Raji (cell line): Measurements from ENCODE around the gene LITAFD.

ENCODE experiments used
- POLR2A ChIP-seq: IDR thresholded peaks from 2 replicates; pipeline ENCODE4 v1.6.1; 2011; ENCODE audit warnings: low read depth, low read length, control low read depth; ENCODE audit not compliant: insufficient read depth

The LITAFD gene

DNA sequence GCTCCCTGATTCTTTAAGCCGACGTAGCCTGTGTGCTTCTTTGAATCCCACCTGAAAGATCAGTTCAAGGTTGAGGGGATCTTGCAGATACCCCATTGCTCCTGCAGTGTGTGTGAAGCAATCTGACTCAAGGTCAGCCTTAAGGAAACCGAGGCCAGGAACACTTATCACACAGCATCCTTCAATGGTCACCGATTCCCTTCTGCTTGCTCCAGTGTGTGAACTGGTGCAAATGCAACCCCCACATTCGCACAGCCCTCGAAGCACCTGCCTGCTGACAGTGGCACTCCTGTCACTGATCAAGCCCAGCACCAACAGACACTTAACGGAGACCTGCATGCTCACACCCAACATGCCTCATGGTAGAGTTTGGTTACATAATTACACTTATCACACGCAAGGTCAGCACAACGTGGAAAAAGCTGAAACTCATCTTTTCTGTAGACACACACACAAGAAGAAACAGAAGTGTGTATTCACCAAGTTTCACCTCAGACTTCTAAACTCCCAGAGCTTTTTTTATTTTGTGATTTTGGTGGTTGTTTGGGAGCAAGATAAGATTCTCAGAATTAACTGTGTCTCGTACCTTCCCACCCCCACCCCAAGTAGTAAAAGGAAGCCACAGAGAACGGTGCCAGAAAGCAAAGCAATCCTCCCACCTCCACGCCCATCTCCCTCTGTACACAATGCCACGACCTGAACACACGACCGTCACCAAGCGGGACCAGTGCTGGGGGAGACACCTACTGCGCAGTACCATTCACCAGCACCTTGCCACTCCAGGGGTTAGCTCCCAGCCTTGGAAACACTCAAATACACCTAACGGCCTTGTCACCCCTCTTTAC is 37.2 kb downstream of the LITAFD start:
- no peak for TF ChIP-seq POLR2A

DNA sequence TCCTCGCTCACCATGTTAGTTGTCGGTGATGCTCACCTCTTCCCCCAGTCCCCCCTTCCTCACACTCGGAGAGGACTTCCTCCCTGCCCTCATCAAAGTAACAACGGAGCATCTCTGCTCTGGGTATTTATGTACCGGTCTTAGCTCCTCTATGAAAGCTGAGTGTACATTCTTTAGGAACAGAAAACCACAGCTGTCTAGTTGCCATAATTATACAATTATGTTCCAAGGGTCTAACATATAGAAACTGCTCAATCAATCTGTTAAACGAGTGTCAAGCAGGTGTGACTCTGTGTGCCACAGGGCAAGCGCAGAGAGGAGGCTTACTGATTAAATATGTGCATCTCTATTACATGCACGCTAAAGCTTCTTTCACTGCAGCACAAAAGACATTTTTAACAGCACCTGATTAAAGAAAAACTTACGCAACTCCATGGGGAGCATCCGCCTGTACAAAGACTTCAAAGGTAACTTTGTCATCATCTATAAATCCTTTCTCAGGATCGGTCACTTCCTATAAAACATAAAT is 37.8 kb downstream of the LITAFD start:
- no peak for TF ChIP-seq POLR2A

DNA sequence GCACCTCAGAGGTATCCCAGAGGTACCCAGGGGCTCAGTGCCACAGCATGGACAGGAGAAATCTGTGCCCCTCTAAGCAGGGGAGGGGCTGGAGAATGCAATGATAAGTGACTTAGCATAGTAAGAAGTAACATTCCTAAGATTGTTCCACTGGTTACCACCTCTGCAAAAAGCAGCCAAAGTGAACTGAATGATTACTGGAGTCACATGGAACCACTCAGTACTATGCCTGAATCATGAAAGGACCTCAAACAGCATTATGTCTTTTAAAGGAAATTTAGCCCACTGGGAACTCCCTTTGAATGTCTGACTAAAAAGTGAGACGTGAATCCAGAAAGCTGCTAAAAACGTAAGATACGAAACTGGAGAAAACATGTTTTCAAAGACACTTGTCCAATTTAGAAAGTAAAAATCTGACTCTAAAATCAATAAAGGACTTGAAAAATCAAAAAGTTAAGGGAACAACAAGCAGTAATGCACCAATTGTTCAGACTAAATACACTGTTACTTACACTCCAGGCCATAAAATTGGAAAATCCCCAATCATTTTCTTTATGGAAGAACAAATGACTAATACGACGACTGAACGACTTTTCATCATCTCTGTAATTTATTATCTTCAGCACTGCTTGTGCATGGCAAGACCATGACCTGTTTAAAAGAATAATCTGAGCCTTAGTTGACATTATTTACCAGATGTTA is 38.6 kb downstream of the LITAFD start:
- no peak for TF ChIP-seq POLR2A

DNA sequence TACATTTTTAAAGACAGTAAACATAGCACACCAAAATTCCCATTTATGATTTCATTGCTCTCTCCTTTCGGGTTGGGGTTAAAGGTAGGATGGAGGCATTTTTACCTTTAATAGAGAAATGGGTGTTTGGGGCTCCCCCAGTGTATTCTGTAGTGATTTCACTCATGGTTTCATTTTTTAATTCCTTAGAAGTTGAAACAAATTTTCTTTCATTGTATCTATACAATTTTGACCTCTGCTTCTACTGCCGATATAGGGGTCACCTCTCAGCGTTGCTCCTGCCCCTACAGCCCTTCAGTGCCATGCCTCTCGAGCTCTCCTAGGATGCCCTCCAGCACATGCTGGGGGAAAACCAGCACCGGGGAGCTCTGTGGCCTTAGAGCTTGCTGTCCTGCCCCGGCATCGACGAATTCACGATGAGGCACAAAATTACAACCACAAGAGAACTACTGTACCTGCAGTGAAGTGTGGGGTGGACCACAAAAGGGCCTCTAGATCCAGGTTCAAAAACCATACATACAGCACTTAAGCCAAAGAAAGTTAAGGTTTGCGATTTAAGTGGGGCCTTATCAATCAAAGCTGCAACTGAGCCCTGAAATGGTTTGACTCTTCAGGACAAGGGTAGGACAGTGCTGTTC is 39.3 kb downstream of the LITAFD start:
- no peak for TF ChIP-seq POLR2A

DNA sequence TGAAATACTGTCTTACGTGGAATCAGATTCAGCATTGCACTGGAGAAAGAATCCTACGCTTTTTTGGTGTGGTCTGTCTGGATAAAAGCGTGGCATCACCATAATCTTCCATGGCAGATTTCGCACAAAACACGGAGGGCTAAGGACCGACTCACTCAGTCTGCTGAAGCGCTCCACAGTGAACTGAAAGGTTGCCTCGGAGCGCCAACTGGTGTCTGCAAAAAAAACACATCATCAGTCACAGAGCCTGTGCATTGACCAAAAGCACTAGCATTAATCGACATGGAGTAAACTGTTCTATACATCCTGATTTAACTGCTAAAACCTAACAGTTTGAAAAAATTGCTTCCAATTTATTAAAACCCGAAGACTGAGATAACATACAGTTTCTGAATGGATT is 41.0 kb downstream of the LITAFD start:
- no peak for TF ChIP-seq POLR2A

DNA sequence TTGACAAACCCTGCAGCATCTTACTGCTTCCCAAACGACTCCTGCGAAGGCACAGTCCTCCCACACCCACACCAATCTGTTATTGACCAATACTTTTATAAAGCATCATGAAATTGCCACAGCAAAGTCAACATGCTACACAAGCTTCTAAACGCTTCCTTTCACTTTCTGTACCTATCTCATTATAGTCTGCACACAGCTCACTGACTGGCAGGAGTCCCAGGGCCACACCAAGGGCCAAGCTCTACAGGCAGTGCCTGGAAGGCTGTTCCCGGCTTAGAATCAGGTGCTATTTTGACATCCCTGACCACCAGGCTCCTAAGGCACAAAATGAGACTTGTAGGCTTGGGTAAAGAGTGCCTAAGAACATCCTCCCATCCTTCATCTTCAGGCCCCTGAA is 42.1 kb downstream of the LITAFD start:
- no peak for TF ChIP-seq POLR2A

DNA sequence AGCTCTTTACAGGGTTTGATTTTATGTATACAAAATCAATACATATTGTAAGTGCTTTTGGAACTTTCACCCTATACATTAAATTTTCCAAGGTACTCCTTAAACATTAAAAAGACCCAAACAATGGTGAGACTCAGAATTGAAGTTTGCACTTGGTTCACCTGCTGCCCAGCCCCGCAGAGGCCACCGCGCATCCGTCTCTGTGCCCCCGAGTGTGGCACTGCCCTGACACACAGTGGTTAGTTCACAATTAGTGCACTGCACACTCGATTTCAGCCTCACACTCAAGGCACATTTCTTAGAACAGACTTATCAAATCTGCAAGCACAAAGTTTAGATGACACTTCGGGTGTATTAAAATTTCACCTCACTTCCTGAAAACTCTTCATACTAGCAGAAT is 43.3 kb downstream of the LITAFD start:
- TF ChIP-seq POLR2A, result no peak

DNA sequence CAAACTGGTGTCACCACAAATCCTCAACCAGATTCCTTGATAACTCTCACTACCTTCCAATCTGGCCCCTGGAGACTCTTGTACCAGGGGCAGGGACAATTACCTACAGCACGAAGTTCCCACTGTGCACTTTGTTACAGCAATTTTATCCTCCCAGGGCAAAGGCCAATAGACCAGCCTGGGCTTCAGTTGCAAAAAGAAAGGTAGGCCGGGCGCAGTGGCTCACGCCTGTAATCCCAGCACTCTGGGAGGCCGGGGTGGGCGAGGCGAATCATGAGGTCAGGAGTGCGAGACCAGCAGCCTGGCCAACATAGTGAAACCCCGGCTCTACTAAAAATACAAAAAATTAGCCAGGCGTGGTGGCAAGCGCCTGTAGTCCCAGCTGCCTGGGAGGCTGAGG is 44.7 kb downstream of the LITAFD start:
- TF ChIP-seq POLR2A, result no peak

DNA sequence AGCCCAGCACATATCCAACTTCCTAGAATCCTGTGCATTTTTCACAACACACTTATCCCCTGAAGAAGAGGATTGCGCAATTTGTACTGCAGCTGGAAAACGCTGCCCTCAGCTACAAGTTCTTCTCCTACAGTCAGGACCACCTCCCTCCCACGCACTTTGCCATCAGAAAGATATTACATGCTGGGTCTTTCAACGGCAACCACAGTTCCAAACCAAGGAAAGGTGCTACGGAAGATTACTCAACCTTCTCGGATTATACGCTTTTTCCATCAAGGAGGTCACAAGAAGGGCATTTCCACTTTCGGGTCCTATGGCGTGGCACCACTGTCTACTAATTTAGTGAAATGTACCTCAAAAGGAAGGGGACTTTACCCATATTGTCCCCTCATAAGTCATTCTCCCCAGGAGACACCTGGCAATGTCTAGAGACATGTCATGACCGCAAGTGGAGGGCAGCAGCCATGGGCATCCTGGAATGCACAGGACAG is 46.4 kb downstream of the LITAFD start:
- TF ChIP-seq POLR2A, result no peak

DNA sequence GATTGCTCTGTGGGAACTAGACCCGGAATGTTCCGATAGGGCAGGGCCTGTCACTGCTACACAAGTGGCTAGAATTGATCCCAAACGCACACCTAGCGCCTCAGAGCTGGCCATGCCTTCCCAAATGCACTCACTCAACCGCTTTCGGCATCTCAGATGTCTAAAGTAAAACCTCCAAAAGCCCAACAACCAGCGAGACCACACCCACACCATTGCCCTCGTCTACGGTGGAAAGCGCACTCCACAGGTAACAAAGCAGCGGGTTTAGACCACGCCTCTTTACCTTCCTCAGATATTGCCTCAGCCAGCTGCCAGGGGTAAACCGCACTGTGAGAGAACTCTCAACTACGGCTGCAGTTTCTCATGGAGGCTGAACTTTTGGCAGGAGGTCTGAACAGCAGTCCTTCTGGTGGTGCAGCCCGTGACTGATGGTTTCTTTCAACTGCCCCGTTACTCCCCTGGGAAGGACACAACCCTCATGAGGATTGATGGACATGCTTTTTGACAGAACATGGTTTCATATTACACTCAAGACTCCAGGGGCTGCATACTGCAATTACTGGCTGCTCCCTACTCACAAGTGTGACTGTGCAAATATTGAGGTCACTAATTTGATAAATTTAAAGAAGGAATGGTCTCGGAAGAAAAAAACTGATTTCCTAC is 47.1 kb downstream of the LITAFD start:
- TF ChIP-seq POLR2A, result no peak

DNA sequence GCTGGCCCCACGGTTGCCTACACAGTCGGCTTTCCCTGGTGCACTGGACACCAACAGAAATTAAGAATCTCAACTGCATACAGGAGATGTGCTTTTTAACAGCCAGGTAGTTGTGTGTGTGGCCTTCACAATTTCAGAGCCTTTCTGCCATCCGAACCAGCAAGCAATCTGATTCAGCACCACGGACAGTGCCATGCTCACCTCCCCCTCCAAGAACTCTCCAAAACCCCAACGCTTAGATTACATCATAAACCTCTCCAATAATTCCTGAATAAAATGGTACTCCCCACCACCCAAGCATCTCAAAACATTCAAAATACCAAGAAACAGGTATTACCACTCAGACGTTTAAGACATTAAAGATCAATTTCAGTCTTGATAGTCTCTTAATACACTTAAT is 49.7 kb downstream of the LITAFD start:
- no peak for TF ChIP-seq POLR2A

DNA sequence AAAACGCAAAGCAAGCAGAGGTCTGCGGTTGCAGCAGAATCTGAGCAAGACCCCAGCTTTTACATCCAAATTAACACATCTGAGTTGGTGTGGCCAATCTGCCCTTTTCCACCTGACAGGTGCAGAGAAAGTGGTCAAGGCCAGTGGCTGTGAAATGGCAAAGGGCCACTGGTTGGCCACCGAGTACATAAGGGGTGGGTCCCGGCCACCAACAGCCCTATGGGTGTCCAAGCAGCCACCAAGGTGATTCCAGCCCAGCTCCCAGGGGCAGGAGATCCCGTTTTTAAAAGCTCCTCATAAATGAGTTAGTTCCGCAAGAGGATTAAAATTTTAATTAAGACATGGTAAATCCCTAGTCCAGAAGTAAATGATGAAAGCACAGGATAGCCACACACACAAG is 52.5 kb downstream of the LITAFD start:
- TF ChIP-seq POLR2A, result no peak
